Upper lobe of left lung (tissue), 6 donors: ENCODE data around the gene AQP12B. TPM values are rescaled to one million over a fixed set of nuclear protein-coding genes. Genes with fewer than 3 reads are reported as not detected.
"Not testable (repeated sequence)": the region's sequence is repeated elsewhere in the genome, so short reads cannot be mapped to it uniquely, and the experiment has no call there.

ENCODE experiments used
- ATAC-seq, 2 donors: fragments of 200-7000 bp; cut with Tn5 transposase; one replicate each; pipeline ENCODE4 v1.9.1; 2022; ENCODE audit warnings: mild to moderate bottlenecking in 2 of 2, moderate library complexity in 2 of 2; ENCODE audit not compliant: low FRiP score in 2 of 2
- DNase-seq, 2 donors: peaks; one replicate each; pipeline ENCODE4 v3.0.0-alpha.2; 2019 to 2020
- H3K27ac ChIP-seq, 4 donors: fragments of 200-600 bp; sonication (generic); one replicate each; pipeline ENCODE4 v1.5.1; 2016 to 2019
- H3K27me3 ChIP-seq, 4 donors: fragments of 200-600 bp; sonication (generic); one replicate each; pipeline ENCODE4 v1.5.1; 2017 to 2019
- H3K36me3 ChIP-seq, 4 donors: fragments of 200-600 bp; sonication (generic); one replicate each; pipeline ENCODE4 v1.5.1; 2016 to 2019
- H3K4me1 ChIP-seq, 4 donors: fragments of 200-600 bp; sonication (generic); one replicate each; pipeline ENCODE4 v1.5.1; 2018 to 2019
- H3K4me3 ChIP-seq, 4 donors: fragments of 200-600 bp; sonication (generic); one replicate each; pipeline ENCODE4 v1.5.1; 2017 to 2019; ENCODE audit warnings: mild to moderate bottlenecking in 2 of 4, moderate library complexity in 1 of 4
- H3K9me3 ChIP-seq, 4 donors: fragments of 200-600 bp; sonication (generic); one replicate each; pipeline ENCODE4 v1.5.1; 2018 to 2019
- EP300 ChIP-seq, 4 donors: sonication (generic); formaldehyde crosslinking; IDR thresholded peaks; one replicate each; pipeline ENCODE4 v1.5.1; 2017; ENCODE audit warnings: antibody characterized with exemption in 4 of 4, control low read depth in 2 of 4
- POLR2A ChIP-seq, 4 donors: fragments of 450-650 bp; IDR thresholded peaks; one replicate each; pipeline ENCODE4 v1.5.1; 2016 to 2017; ENCODE audit warnings: antibody characterized with exemption in 4 of 4, mild to moderate bottlenecking in 2 of 4
- POLR2AphosphoS5 ChIP-seq, 2 donors: sonication (generic); formaldehyde crosslinking; IDR thresholded peaks; one replicate each; pipeline ENCODE4 v1.5.1; 2017; ENCODE audit warnings: antibody characterized with exemption in 2 of 2
- WGBS, 2 donors: methylation state at CpG; one replicate each; pipeline ENCODE4 v1.1.5; 2017 to 2018; 5-methylcytosine and 5-hydroxymethylcytosine counted together
- total RNA-seq, 6 donors: library from RNA; depleted of rRNA in 4 of 6; stranded (reverse); fragments of >200 nt in 4 of 6; gene quantifications; one replicate each; pipeline versions ENCODE4 v1.1.0 to v1.2.1, GENCODE V29; 2016 to 2021
- TF ChIP-seq, protein P1 (sequence below), 6 experiments: fragments of 450-650 bp in 4 of 6; fragments of 200-600 bp in 2 of 6; sonication (generic) in 2 of 6; IDR thresholded peaks; one replicate each; pipeline ENCODE4 v1.5.1; 2016 to 2019; ENCODE audit warnings: antibody characterized with exemption in 6 of 6
- donor health status: DM: no; HTN: no; CAD: no; lungs with moderate emphysema.
- donor health status: DM: no; HTN: yes; CAD: no; lungs with severe emphysema.

Gene AQP12B
- total RNA-seq, 6 donors from 2014 or later = not detected

DNA sequence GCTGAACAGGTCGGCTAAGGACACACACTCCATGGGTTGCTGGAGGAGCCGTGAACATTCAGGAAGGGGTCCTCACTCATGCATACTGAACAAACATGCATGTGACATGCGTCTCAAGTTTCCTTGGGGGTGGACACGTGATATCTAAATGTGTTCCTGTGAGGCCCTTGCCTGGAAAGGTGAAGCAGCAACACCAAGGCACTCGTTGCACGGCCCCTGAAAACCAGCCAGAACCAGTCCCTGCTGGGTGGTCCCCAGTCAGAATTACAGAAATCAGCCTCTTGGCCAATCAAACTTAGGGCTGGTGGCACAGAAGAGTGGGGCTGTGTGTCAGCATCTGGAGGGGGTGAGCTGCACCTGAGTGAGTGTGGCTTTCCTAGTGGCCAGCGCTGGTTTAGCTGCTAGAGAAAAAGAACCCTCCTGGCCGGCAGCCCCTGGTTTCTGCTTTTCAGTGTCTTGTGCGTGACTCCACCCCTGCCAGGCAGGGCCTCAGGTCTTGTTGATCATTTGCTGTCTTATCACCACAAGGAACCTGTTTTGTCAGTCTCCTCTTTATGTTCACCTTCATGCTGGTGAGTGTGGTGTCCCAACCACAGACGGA lies 3.2 kb upstream of the AQP12B start:
- ATAC-seq (no peak), DNase-seq (no peak)
- WGBS, 2 donors = 55 to 60% methylated on average over 6 to 10 of the region's 10 CpGs

DNA sequence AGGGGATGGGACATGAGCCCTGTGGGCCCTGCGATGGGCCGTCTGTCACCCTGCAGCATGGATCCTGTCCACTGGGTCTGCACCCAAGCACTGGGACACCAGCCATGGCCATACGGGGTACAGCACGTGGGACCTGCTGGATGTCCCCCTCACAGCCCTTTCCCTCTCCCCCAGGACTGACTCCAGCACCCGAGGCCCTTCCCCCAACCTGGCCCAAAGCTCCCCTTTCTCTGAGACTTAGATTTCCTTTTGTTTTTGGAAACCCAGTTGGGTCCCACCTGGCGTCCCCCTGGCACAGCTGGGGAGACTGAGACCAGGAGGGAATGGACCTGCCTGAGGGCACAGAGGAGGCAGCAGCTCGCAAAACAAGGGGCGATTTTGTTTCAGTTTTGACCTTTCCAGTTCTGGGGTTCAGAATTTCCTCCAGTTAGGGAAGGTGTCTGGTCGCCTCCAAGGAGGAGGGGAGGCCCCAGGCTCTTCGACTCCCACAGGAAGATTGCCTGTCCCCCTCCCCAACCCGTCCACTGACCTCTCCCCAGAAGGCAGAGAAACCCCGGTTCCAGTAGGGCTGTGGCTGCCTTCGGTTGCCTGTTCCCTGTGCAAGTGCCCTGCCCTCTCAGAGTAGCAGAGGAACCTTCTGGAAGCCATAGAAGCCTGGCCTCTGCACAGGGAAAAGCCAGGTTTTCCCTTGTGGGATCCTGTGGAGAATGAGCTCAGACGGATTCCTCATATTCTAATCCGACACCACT lies 1.5 kb upstream of the AQP12B start:
- not testable (repeated sequence) for H3K4me1 ChIP-seq, H3K4me3 ChIP-seq, H3K9me3 ChIP-seq, H3K27me3 ChIP-seq, DNase-seq, H3K27ac ChIP-seq, H3K36me3 ChIP-seq
- peak in 1 of 2 donors; percentile 1 for ATAC-seq
- 63 to 73% methylated on average over 7 to 14 of the region's 15 CpGs for WGBS, 2 donors

More for the DNA sequence above, 3.2 kb upstream of the AQP12B start:
- Histone ChIP-seq H3K4me3 (no peak overlapping the region), H3K9me3 (no peaks in the 10 kb centered on the region), H3K27ac (no peak overlapping the region), H3K4me1 (no peaks in the 10 kb centered on the region), H3K36me3 (no peaks in the 10 kb centered on the region), H3K27me3 (no peaks in the 10 kb centered on the region)
- no peak for TF ChIP-seq POLR2A (IDR thresholded peaks at IDR 0.05)
- TF ChIP-seq EP300 (IDR thresholded peaks at IDR 0.05) = no peak
- TF ChIP-seq POLR2AphosphoS5 (IDR thresholded peaks at IDR 0.05) = no peak
- TF ChIP-seq, protein P1, sequence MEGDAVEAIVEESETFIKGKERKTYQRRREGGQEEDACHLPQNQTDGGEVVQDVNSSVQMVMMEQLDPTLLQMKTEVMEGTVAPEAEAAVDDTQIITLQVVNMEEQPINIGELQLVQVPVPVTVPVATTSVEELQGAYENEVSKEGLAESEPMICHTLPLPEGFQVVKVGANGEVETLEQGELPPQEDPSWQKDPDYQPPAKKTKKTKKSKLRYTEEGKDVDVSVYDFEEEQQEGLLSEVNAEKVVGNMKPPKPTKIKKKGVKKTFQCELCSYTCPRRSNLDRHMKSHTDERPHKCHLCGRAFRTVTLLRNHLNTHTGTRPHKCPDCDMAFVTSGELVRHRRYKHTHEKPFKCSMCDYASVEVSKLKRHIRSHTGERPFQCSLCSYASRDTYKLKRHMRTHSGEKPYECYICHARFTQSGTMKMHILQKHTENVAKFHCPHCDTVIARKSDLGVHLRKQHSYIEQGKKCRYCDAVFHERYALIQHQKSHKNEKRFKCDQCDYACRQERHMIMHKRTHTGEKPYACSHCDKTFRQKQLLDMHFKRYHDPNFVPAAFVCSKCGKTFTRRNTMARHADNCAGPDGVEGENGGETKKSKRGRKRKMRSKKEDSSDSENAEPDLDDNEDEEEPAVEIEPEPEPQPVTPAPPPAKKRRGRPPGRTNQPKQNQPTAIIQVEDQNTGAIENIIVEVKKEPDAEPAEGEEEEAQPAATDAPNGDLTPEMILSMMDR (IDR thresholded peaks at IDR 0.05) = no peak

DNA sequence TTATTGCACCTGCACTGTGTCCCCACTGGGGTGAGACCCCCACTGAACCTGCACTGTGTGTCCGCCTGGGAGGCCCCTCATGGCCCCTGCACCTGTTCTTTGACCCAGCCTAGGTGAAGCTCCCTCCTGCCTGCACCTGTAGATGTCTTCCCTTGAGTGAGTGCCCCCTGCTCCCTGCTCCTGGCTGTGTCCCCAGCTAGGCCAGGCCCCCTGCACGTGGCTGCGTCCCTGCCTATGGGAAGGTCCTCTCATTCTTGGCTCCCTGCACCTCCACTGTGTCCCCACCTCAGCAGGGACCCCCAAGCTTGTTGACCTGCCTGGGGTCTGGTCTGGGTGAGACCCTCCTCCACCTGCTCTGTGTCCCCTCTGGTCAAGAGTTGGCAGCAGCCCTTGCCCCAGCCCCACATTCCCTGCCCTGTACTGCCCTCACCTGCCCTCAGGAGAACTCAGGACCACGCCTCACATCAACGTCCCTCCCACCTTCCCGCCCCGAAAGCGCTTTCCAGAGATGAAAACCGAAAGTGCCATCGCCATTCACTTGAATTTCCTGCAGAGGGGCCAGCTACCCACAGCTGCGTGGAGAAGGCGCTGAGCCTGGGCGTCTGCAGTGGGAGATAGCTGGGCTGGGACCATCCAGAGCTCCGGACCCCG lies 769 bp upstream of the AQP12B start:
- WGBS, 2 donors = 69 to 80% methylated on average over 1 to 2 of the region's 15 CpGs
- H3K4me1 ChIP-seq = not testable (repeated sequence)

DNA sequence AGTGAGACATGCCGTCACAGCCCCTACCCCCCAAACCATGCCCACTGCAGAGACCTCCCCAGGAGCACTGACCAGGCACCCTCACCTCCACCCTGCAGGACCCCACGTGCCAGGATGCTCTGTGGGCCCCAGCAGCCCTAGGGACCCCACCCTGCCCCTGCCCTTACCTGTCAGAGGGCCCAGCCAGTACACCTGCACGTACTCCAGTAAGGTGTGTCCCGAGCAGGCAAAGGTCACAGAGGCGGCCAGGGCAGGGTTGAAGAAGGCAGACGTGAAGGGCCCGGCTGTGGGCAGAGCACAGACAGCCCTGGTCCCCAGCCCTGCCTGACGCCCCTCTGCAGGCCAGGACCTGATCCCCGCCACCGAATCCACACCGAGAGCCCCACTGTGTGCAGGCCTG lies 2.5 kb downstream of the AQP12B start:
- not testable (repeated sequence) for H3K27ac ChIP-seq, ATAC-seq, H3K36me3 ChIP-seq, H3K9me3 ChIP-seq, H3K27me3 ChIP-seq, H3K4me1 ChIP-seq, H3K4me3 ChIP-seq, DNase-seq
- WGBS, 2 donors = 77% methylated on average over 2 of the region's 11 CpGs; no CpG with 5 or more reads in 1 of the 2 donors

More for the DNA sequence above, 769 bp upstream of the AQP12B start:
- ATAC-seq = peak in 1 of 2 donors; percentile 12
- H3K36me3 ChIP-seq, H3K9me3 ChIP-seq, H3K27me3 ChIP-seq, H3K4me3 ChIP-seq, H3K27ac ChIP-seq: not testable (repeated sequence)
- peak in 1 of 2 donors; percentile 50 for DNase-seq

DNA sequence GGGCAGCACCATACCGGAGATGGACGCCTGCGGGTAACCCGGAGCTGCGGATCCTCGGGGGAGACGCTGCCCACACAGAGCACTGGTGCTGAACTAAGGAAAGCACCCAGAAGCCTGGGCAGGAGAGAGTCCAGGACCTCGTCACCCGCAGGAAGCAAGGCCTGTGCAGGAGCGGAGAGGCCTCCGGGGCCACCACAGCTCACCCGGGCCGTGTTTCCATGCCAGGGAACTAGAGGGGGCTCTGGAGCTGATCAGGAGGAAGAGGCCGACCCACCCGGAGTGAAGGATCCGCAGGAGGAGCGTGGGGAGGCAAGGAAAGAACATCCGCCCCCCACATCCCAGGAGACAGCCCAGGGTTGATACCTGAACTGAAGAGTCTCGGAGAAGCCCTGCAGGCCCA lies 3.8 kb downstream of the AQP12B start:
- not testable (repeated sequence) for H3K4me3 ChIP-seq, ATAC-seq, DNase-seq, H3K27me3 ChIP-seq, H3K27ac ChIP-seq, H3K4me1 ChIP-seq, H3K36me3 ChIP-seq, H3K9me3 ChIP-seq
- WGBS, 2 donors = no CpG with 5 or more reads among the region's 19 CpGs

DNA sequence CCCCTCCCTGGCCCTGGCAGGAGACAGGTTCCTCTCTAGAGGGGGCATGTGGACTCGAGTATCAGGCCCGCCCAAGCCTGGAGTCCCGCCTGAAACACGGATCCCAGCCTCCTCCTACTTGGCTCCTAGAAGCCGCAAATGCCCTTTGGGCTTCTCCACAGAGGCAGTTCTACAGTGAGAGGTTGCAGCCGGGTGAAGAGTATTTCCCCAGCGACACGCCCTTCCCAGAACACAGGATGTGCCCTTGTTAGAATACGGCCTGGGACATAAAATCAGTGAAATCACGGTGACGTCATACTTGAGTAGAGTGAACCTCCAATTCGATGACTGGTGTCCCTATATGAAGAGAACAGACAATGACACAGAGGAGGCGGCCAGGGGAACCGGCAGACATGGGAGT lies 4.6 kb downstream of the AQP12B start:
- not testable (repeated sequence) for H3K27me3 ChIP-seq, H3K9me3 ChIP-seq, H3K4me1 ChIP-seq, H3K27ac ChIP-seq, H3K4me3 ChIP-seq, ATAC-seq, DNase-seq, H3K36me3 ChIP-seq
- 85% methylated on average over 4 of the region's 14 CpGs; no CpG with 5 or more reads in 1 of the 2 donors for WGBS, 2 donors

DNA sequence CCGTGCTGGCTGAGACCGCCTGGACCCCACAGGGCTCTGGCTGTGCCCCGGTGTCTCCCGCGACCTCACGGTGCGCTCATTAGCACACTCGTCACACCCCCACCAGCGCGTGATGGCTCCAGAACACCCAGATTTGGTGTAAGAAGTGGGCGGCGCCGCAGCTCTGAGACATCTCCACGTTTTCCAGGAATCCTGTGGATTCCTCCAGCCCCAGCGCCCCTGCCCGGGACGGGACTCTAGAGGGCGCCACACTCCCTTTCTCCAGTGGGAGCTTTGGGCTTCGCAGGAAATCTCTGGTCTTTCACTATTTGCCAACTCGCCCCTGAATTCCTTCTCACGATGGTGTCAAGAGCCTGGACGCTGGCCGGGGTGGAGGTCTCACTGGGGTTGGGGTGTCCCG lies 7.3 kb downstream of the AQP12B start:
- not testable (repeated sequence) for H3K4me1 ChIP-seq, H3K4me3 ChIP-seq
- peak in 1 of 2 donors; percentile 37 for ATAC-seq

DNA sequence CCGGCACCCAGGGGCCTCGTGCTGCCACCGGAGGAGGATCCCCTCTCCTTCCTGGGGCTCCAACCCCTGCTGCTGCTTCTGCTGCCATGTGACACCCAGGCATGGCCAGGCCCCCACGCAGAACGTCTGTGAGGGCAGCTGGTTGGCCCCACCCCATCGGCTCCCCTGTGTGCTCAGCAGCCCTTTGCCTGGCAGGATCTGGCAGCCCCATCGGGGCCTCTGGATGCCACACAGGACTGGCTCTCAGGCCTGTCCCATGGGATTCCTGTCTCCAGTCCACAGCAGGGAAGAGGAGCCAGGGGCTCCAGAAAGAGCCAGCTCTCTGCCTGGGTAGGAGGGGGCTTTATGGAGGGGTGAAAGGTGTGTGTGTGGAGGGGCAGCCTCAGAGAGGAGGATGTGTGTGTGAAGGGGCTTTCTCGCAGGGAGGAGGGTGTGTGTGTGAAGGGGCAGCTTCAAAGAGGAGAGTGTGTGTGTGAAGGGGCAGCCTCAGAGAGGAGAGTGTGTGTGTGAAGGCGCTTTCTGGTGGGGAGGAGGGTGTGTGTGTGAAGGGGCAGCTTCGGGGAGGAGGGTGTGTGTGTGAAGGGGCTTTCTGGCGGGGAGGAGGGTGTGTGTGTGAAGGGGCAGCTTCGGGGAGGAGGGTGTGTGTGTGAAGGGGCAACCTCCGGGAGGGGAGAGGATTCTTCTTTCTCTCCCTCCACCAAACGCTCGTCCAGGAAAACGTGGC lies 8.1 kb downstream of the AQP12B start:
- not testable (repeated sequence) for ATAC-seq, H3K36me3 ChIP-seq, H3K27ac ChIP-seq, H3K9me3 ChIP-seq, H3K4me1 ChIP-seq, H3K4me3 ChIP-seq
- peak in 1 of 2 donors; percentile 46 for DNase-seq
- 18 to 19% methylated on average over 8 to 9 of the region's 16 CpGs for whole genome bisulfite sequencing, 2 donors
- H3K27me3 ChIP-seq = peaks cover 0 to 15% (median 4%) of the 10 kb centered on the region in 4 donors

More for the DNA sequence above, 7.3 kb downstream of the AQP12B start:
- WGBS, 2 donors = no CpG with 5 or more reads among the region's 24 CpGs
- H3K36me3 ChIP-seq, H3K9me3 ChIP-seq, DNase-seq, H3K27ac ChIP-seq: not testable (repeated sequence)
- H3K27me3 ChIP-seq = peaks cover 0 to 15% (median 4%) of the 10 kb centered on the region in 4 donors
